T47D (cell line): Measurements from ENCODE around the gene DUSP8.
"Not testable (repeated sequence)": the region's sequence is repeated elsewhere in the genome, so short reads cannot be mapped to it uniquely, and the experiment has no call there.

Experiments
- DNase-seq, 2 experiments: peaks; one replicate each; pipeline versions ENCODE4 v3.0.0 to v3.0.0-alpha.2; 2011 to 2012; ENCODE audit warnings: low read depth in 1 of 2, low spot score in 1 of 2
- JUND ChIP-seq: IDR thresholded peaks from 2 replicates; pipeline ENCODE4 v1.6.1; 2012; ENCODE audit warnings: low read depth
- in situ Hi-C: cut with HindIII; loops from 2 replicates; pipeline ENCODE4 v1.10.0; 2016; ENCODE audit warnings: low sequenced_read_pairs, low pct_unique_long_range_greater_than_20kb

Gene DUSP8, protein sequence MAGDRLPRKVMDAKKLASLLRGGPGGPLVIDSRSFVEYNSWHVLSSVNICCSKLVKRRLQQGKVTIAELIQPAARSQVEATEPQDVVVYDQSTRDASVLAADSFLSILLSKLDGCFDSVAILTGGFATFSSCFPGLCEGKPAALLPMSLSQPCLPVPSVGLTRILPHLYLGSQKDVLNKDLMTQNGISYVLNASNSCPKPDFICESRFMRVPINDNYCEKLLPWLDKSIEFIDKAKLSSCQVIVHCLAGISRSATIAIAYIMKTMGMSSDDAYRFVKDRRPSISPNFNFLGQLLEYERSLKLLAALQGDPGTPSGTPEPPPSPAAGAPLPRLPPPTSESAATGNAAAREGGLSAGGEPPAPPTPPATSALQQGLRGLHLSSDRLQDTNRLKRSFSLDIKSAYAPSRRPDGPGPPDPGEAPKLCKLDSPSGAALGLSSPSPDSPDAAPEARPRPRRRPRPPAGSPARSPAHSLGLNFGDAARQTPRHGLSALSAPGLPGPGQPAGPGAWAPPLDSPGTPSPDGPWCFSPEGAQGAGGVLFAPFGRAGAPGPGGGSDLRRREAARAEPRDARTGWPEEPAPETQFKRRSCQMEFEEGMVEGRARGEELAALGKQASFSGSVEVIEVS

DNA sequence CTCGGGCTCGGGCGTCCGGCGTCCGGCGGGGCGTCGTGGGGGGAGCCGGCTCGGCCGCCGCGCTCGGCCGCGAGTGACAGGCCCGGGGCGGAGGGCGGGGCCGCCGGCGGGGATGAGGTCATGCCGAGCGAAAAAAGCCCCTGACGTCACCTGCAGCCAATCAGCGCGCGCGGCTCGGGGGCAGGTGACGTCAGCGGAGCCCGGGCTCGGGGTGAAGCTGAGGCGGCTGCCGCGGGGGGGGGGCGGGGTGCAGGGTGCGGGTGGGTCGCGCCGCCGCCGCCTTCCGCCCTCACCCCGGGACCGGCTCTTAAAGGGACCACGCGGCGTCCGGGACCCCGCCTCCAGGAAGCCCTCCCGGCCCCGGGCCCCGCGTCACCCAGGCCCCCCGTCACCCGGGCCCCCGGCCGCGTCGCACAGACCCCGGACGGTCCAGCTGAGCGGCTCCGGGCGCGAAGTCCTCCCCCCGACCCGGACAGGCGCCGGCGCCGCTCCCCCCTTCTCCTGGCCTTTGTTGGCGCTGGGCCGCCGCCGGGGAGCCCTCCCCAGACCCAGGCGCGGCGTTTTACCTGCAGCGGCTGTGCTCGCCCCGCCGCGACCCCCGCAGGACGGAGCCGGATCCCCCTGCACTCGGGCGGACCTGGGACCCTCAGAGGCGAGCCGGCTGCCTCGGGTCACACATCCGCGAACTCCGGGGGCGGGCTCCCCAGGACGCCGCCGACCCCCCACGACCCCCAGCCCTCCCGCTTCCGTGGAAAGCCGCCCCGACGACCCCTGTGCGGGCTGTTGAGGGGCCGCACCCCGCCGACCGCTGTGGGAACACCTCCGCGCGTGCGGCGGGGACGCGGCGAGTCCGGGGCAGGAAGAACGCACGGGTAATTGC, at the start of gene DUSP8:
Gene DUSP8, minus strand, starts transcription at position 75 of the 880 bp plus-strand sequence. CDS start 6,445 bp downstream, outside the sequence.
- TF ChIP-seq JUND: peak; percentile 59; the same call in 1 of the 2 replicates

DNA sequence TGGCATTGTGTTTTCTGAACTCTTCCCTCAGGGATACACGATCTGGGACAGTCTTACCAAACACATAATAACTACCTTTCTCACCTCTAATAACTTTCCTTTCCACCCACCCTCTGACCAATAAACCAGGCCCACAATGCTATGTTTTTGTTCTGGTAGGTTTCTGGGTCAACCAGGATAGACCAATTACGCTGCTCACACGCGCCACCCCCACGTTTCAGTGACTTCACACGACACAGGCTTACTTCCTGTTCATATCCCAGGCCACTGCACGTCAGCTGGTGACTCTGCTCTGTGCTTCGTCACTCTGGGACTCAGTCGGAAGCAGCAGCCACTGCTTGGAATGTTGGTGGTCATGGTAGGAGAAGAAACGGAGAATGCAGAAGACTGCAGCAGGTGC, 47.4 kb upstream of the DUSP8 start:
- no peak for DNase-seq
- no peak for TF ChIP-seq JUND
- in situ Hi-C loops: no loop called here

More for the DNA sequence above, at the start of gene DUSP8:
- DNase-seq: peak; percentile 86 to 91
- in situ Hi-C loops: no loop called here

DNA sequence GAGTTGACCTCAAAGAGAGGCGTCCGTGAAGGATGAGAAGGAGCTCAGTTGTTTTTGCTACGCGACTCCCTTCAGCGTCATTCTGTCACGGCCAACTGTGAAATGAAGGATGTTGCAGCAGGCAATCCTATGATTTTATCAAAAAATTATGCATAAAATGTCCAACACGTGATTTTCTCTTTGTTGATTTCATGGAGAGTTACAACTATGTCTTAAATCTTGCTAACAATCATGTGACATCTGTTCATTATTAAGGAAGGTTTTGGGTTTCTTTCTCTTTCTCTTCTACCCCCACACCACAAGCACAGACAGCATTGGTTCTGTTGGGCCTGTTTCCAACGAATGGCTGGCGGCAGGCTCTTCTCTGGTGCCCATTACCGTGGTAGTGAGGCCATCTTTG, 46.2 kb upstream of the DUSP8 start:
- no peak for TF ChIP-seq JUND
- no peak for DNase-seq
- in situ Hi-C loops: no loop called here

- no peak for DNase-seq
- in situ Hi-C loops: no loop called here
- no peak for TF ChIP-seq JUND
These were observed 36.3 kb upstream of the DUSP8 start, which contains the start of gene KRTAP5-3 for GRCh38 chr11:1608363-1608762. KRTAP5-3 (minus strand) TSS chr11:1608463; CDS start chr11:1608385, 78 bp downstream.

GRCh38 chr11:1607901-1608300, 35.8 kb upstream of the DUSP8 start:
- in situ Hi-C loops, DNase-seq: not testable (repeated sequence)

DNA sequence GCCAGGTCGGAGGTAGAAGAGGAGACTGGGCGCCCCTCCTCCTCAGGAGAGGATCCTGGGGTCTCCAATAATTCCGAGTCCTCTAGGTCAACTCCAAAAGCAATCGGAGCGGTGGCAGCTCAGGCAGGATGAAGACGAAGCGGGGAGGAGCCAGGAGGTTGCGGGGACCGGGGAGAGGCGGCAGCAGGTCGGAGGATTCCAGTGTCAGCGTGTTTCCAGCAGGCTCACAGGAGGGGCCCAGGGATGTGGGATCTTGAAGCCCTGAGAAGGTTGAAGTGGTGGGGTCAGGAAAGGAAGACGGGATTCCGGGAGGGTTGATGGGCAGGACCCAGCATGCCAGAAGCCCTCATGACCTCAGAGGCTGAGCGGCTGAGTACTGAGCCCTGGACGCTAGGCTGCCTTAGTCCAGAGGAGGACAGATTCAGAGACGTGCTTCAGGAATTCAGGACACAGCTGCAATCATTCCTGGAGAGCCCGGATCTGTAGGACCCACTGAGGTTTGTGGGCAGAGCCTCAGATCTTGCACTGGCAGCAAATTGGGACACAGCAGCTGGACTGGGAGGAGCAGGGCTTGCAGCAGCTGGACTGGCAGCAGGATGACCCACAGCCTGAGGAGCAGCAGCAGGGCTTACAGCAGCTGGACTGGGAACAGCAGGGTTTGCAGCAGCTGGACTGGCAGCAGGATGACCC, 35.2 kb upstream of the DUSP8 start:
- DNase-seq, in situ Hi-C loops: not testable (repeated sequence)

- DNase-seq, in situ Hi-C loops: not testable (repeated sequence)
These were observed 33.9 kb upstream of the DUSP8 start for GRCh38 chr11:1605923-1606322.

DNA sequence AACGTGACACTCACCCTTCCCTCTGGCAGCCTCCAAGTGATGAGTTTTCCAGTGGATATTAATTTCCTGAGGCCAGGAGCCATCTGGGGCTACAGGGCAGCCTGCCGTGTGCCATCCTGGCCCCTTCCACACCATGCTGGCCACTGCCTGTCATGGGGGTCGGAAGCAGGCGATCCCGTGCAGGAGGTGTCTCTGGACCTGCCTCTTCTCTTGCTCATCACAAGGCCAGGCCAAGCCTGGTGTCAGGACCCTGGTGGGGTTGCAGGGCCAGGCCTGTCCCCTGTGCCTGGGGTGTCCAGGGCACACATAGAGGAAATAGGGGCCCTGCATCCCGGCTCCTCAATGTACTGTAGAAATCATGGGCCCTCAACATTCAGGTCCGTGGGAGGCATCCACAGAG, 32.6 kb upstream of the DUSP8 start:
- no peak for TF ChIP-seq JUND
- no peak for DNase-seq
- in situ Hi-C loops: no loop called here

- no peak for DNase-seq
- TF ChIP-seq JUND: no peak
- in situ Hi-C loops: no loop called here
These were observed 32.1 kb upstream of the DUSP8 start for GRCh38 chr11:1604181-1604580.

- no peak for TF ChIP-seq JUND
- in situ Hi-C loops: no loop called here
- DNase-seq: no peak
These were observed 31.6 kb upstream of the DUSP8 start for GRCh38 chr11:1603629-1604028.

GRCh38 chr11:1601663-1602062, 29.6 kb upstream of the DUSP8 start:
- in situ Hi-C loops, DNase-seq: not testable (repeated sequence)

GRCh38 chr11:1600626-1601025, 28.6 kb upstream of the DUSP8 start:
- DNase-seq: no peak
- in situ Hi-C loops: no loop called here
- TF ChIP-seq JUND: no peak
